Left ventricle myocardium superior (tissue), 1 donor: ENCODE results near the gene CHSY1. TPM values are rescaled to one million over a fixed set of nuclear protein-coding genes. Genes with fewer than 3 reads are reported as not detected.

Experiments used
- ATAC-seq: fragments of 200-7000 bp; cut with Tn5 transposase; one replicate; pipeline ENCODE4 v1.9.1; 2020; ENCODE audit warnings: mild to moderate bottlenecking, moderate library complexity
- DNase-seq: peaks from one replicate; pipeline ENCODE4 v3.0.0-alpha.2; 2020
- intact Hi-C: fragments of 100-400 bp; cut with micrococcal nuclease; formaldehyde crosslinking; loops from one replicate; pipeline ENCODE4 v1.11.0; 2022
- total RNA-seq: library from RNA; stranded (reverse); fragmentation: NEBNext Ultra II Directional; extraction: Animal tissue kit (Norgen Biotek cat#: 25700); gene quantifications from one replicate; pipeline ENCODE4 v1.2.1, GENCODE V29; 2021
- donor health status: DM: no; HTN: yes; CAD: no; lungs with severe emphysema.

CHSY1 gene
- total RNA-seq, 1 donor from 2014 or later = 11.7 TPM

DNA sequence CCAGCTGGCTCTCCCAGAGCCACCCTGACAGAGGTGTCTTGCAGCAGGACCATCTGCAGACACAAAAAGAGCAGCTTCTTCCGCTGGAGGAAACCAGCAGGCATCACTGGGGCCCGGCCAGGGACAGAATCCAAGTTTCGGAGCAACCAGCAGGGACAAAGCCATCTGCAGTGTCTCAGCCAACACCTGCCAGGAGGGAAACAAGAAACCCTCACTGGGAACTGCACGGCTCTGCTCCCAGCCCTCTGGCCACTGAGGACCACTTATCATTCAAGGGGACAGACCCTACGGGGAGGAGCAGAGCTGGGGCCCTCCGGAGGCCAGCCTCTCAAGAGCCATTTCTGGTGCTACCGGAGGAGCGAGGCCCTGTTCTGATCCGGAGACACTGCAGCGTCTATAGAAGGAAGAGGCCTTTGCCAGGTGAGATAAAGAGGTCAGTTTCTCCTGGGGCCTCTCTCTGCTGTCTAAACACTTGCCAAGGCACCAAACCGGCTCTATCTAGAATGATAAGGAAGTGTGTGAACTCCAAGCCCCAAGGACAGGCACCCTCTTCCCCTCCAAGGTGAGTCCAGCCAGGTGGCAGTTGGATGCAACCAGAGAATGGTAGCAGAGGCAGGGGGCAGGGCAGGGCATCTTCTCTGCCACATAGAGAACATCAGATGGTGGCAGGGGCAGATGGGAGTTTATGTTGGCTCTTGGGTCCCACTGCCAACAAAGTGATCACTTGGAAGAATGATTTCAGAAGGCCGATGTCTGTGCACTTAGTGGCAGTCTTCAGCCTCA is 89.0 kb downstream of the CHSY1 start:
- DNase-seq (peak; percentile 91), ATAC-seq (peak; percentile 94)
- intact Hi-C loops = no loop called here

DNA sequence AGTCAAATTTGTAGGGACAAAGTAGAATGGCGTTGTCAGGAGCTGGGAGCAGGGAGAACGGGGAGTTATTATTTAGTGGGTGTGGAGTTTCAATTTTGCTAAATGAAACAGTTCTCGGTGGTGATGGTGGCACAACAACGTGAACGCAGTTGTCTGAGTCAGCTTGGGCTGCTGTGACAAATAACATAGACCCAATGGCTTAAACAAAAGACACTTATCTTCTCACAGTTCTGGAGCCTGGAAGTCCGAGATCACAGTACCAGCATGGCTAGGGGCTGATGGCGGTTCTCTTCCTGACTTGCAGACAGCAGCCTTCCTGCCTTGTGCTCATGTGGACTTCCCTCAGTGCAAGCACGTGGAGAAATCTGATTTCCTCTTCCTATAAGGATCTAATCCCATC is 90.2 kb downstream of the CHSY1 start:
- ATAC-seq (no peak), DNase-seq (no peak)
- intact Hi-C loops = no loop called here

DNA sequence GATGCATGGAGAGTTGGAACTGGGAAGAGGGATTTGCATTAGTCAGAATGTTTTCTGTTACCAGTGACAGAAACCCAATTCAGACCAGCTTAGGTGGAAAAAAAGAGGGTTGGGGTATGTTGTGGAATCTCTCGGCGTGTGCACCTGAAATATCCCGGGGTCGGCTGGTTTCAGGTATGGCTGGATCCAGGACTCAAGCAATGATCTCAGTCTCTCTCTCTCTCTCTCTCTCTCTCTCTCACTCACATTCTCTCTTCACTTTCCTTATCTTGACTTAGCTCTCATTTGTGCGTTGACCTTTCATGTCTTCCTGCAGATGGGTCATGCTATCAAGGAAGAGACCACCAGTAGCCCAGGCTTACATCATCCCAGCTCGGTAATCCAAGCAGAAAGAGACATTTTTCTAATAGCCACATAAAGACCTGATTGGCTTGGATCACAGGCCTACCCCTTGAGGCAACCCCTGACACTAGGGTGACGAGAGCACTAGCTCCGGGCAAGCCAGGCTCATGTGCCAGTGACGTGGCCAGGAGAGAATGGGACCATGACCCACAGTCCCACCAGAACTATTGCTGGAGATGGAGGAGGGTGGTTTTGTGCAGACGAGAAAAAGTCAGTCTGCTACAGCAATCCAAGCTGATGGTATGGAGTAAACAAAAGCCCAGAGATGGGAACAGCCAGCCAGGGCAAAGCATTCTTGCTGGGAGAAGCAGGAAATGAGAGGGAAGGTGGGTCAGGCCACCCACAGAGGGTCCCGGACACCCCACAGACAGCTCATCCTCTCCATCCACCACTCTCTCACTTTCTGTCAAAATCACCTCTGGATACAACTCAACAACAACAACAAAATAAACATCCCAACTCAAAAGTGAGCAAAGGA is 91.7 kb downstream of the CHSY1 start:
- DNase-seq = no peak
- intact Hi-C loops = no loop called here

DNA sequence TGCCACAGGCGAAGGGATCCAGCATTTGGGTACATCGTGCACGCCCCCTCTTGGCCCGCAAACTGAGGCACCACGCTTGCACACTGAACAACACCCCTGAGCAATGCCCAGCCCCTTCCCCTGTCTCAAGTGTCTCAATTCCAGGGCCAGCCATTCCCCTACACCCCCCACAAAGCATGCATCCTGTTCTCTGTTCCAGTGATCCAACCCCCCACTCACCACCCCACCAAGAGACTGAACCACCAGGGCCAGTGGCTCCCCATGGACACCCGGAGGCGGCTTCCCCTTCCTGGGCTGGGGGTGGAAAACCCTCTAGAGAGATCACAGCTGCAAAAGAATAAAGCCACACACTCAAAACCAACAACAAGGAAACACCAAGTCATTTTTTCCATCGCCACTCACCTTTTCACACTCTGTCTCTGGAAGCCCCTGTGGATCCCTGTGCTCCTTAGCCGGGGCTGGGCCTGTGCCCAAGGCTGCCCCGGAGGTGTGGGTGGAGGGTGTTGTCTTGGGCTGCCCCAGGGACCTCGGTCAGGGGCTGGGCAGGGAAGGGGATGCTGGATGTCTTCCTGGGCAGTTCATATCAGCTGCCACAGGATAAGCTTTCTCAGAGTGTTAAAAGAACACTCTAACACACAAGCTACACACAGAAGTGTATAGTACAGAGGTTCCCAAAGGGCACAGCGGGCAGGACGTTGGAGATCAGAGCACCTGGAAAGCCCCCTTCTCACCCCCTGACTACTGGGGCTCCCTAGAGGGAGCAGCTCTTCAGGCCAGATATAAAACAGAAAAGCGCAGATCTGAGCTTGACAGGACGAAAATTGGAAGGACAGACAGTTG is 92.5 kb downstream of the CHSY1 start:
- ATAC-seq (no peak), DNase-seq (no peak)
- intact Hi-C loops = no loop called here

More for the DNA sequence above, 91.7 kb downstream of the CHSY1 start:
- ATAC-seq = no peak

DNA sequence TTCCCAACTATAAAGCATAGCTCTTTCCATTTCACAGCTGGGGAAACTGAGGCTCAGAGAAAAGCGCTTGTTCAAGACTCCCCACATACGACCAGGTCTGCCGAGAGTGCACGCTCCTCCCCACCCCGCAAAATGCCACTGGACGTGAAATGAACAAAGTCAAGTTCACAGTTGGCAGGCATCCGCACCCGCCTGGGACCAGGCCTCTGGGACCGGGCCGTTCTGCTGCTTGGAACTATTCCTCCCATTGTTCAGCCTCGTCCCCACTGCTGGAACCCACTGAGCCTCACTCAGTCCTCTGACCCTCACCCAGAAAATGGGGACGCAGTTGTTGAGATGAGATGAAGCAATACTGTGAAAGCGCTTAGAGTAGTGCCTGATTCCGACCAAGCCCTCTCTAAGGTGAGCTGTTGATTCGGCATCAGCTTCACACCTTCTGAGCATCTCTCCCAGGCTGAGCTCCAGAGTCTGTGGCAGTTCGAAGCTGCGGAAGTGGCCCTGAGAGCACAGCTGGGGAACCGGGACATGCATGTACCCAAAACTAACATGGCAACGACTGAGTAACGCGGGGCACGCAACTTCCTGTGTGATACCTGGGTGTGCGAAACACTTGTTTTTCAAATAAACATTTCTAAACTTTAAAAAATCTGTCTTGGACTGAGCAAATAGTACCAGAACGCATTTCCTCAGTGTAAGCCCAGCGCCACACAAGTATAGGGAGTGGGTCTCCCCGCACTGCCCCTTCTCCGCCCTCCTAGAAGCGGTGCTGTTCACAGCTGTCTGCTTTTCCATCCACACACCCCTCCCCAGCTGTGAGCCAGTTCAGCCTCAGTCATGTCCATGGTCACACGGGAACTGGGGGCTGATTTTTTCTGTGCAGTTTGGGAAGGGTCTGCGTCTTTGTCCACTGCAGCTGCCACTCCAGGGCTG is 93.4 kb downstream of the CHSY1 start:
- ATAC-seq = no peak

DNA sequence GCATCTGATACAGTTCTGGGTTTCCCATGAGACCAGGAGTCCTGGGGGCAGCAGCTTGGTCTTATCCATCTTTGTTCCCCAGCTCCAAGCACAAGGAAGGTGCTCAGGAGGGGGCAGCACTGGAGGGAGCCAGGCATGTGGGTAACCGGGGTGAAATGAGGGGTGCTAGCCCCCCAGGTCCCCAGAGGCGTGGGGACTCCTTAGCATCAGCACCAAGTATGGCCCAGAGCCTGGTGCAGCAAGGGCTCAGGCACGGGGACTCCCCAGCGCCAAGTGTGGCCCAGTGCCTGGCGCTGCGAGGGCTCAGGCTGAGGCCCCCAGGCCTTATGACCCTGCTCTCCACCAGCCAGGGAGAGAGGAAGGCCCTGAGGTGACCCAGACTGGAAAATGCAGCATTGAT is 94.1 kb downstream of the CHSY1 start:
- no peak for DNase-seq
- intact Hi-C loops = no loop called here
- ATAC-seq = no peak

More for the DNA sequence above, 93.4 kb downstream of the CHSY1 start:
- intact Hi-C loops = no loop called here
- no peak for DNase-seq

DNA sequence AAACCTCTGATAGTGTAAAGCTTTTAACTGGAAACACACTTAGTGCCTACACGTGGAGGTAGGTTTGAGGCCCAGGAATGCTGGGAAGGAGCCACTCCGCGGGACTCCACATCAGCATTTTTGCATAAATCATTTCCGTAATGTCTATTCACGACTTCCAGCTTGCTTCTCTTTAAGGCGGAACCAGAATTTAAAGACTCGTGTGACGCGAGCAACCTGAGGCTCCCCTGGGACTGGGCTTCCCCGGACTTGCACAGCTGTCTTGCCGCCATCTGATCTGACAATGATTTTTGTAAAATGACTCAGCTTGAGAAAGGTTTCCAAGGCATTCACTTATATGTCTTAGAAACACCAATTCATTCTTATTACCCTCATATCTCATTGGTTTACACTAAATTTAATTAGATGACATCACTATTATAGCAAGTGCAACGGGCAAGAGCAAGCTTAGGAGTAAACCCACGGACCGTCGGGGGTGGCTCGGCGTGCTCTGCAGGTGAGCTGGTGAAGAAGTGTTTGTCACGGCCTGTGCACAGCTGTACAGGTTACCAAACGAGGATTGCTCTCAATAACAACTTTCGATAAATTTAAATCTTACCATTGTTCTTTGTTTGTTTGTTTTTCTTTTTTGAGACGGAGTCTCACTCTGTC is 95.2 kb downstream of the CHSY1 start:
- ATAC-seq (no peak), DNase-seq (no peak)

DNA sequence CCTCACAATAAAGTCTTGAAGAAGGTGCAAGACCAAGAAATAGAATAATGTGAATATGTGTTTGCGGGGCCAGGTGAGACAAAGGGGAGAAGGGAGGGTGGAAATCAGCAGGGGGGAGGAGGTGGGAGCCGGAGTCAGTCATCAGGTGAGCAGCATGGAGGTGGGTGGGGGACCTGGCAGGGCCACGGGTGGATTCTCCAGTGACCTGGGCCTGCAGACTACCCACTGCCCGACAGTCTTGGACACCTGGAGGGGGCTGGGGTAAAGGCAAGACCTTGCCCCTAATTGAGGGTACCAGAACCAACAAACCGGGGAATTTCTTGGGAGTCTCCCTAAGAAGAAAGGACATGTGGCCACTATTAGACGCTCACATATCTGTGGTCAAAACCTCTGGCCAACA is 95.8 kb downstream of the CHSY1 start:
- ATAC-seq = no peak
- intact Hi-C loops = no loop called here
- no peak for DNase-seq

More for the DNA sequence above, 95.2 kb downstream of the CHSY1 start:
- intact Hi-C loops = no loop called here

DNA sequence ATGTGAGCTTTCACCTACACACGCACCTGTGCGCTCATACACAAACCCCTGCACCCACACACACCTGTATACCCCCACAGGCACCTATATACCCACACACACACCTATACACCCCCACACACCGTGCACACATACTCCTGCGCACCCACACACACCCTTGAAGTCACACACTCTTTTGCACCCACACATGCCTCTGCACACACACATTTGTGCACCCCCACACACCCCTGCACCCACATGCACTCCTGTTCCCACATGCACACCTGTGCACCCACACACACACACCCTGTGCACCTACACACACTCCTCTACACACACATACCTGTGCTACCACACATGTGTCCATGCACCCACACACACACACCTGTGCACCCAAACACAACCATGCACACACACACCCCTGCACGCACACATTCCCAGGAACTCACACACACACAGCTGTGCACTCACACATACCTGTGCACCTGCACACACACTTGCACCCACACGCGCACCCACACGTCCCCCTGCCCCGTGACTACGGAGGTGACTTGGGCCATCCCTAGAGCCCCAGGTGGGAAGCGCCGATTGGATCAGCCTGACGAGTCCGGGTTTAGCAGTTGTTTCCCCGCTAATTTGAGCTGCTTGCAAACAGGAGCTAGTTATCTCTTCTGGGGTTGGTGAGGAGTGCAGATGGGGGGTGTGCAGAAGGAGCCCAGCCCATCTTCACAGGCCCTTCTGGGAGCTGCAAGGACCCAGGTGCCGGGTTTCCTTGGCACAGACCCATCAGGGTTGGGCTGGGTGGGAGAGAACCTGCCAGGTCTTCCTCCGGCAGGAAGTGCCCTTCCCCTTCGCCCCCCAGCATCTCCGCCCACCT is 97.8 kb downstream of the CHSY1 start:
- no peak for DNase-seq
- no peak for ATAC-seq
- intact Hi-C loops = no loop called here

DNA sequence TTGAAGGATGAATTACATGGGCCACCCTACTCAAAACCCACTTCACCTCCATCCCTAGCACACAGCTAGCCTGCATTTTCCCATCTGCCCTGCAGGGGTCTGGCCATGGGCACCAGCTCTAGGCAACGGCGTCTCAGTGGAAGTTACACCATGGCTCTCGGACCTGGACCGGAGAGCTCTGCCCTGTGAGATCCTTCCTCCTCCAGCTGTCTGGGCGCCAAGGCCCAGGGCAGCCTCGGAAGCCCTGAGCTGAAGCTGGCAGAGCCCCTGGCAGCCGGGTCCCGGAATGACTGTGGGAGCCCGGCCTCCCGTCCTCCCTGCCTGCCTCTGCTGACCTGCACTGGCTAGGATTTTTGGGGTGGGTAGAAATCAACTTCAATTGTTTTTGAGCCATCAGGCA is 98.9 kb downstream of the CHSY1 start:
- intact Hi-C loops = no loop called here
- ATAC-seq (no peak), DNase-seq (no peak)

DNA sequence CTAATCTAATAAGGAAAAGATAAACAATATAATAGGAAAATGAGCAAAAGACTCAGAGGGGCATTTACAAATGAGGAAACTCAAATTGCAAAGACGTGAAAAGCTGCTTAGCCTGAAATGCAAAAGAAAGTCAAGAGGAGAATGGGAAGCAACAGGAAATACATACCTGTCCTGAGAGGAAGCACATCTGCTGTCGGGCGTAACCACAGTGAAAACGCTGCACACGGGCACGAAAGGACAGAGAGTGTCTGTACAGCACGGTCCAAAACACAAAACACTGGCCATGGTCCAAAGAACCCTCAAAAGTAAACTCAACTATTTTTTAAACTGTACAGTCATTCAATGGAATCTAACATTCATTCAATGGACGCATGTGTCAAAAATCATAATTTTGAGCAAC is 100.6 kb downstream of the CHSY1 start:
- ATAC-seq = no peak
- intact Hi-C loops = no loop called here
- DNase-seq = no peak

DNA sequence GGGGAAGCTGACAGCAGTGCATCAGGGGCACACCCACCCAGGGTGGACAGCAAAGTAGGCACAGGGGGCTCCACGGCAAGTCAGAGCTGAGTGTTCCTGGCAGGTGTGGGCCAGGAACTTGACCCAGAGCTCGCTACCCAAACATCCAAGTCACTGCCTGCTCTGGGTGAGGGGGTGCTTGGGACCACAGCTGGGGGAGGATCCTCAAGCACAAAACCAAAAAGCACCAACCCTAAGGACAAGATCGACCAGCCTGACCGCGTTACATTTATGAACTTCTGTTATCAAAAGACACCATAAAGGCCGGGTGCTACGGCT is 101.2 kb downstream of the CHSY1 start:
- ATAC-seq (no peak), DNase-seq (no peak)
- intact Hi-C loops = no loop called here

DNA sequence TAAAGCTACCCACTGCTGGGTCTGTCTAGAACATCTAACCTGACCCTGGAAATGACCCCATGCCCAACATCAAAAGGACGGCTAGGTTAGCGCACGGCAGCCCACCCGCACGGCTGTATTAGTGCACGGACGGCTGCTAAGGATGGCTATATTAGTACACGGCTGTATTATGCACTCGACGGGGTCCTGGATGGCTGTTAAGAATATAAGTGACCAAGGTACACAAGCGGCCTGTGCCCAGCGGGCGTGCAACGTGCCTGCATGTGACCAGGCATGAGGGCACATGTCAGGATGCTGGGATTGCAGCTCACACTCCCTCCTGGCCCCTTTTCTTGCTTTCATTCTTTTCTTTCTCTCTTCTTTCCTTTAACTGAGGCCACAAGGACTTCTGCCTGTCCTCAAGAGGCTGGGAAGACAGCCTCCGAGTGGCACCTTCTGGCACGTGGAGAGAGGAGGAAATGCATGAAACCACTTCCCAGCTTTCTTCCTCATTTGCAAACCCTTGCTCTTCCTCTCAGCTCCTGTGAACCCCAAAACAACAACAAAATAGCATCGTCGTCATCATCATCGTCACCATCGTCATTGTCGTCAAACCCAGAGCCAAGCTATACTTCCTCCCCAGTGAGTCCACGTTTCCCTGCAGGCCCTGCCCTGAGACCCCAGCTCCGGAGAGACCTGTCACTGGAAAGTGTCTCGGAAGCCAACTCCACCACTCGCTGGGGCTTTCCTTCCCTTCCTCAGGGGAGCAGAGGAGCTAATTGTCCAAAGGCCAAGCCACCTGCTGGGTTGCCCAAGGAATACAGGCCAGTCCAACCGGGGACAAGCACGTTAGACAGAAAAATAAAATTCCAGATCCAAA is 101.8 kb downstream of the CHSY1 start:
- DNase-seq = no peak
- intact Hi-C loops = no loop called here
- no peak for ATAC-seq

DNA sequence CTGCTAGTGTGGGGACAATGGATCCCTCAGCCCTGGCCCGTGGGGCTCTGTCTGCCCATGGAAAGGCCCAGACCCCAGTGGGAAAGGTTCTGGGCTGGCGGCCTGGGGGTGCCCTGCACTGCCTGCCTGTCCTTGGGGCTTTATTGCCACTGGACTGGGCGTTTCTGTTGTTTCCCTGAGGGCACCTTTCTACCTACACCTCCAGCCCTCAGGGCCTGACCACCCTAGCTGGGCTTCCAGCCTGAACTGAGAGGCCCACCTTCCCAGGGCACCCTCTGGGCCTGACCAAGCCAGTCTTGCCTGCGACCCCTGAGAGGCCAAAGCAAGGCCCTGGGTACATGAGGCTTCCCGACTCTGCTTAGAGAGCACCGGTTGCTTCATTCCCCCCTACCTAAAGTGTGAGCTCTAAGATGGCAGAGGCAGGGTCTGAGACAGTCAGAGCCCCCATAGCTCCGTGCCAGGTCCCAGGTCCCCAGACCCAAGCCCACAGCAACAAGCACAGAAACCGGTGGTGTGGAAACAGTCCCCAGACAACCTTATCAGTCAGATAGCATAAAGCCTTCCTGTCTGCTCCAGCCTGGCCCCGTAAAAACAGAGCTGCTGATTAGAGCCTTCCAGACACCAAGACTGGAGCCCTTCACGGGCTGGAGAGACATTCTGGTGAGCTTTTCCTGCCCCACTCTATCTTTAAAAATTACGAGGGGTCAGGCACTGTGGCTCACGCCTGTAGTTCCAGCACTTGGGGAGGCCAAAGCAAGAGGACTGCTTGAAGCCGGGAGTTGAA is 102.8 kb downstream of the CHSY1 start:
- peak; percentile 82 for ATAC-seq
- no peak for DNase-seq
- intact Hi-C loops = no loop called here

DNA sequence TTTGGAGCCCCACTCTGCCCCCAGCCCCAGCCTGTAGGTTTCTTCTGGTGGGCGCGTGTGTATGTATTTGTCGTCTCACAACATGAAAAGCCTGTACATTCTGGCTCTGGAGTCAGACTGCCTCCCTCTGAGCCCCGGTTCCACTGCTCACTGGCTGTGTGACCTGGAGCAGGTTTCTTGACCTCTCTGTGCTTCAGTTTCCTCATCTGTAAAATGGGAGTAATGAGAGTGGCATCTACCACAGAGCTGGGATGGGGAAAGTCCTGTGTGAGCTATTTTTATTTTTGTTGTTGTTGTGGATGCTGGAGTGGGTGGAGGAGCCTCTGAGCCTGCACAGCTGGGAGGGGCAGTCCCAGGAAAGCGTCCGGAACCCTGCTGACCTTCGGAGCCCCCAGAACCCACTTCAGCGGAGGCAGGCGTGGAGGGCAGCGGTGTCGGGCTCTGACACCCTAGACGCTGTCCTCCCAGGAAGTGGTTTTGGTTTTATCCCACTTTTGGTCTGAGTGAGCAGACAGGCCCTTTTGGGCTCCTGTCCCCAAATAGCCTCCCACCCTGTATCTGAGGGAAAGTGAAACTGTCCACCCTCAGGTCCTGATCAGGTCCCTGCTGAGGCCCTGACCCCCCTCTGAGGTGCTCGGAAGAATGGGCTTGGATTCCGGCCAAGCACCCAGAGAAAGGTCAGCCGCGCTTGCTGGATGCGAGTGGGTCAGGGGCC is 103.5 kb downstream of the CHSY1 start:
- DNase-seq (no peak), ATAC-seq (peak; percentile 49)
- intact Hi-C loops = no loop called here
